ENCODE measurements around the gene MANSC4.

DNA sequence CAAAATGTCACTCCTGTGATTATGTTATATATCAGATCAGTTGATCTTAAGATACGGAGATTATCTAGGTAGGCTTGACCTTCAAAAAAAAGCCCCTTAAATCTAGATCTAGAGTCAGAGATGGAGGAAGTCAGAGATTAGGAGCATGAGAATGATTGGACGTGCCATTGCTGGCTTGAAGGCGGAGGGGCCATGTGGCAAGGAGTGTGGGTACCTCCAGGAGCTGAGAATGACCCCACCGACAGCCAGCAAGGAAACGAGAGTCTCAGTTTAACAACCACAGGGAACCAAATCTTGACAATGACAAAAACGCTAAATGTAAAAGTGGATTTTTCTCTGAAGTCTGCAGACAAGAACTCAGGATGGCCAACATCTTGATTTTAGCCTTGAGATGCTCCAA, 32.5 kb upstream of the MANSC4 start:
- TF ChIP-seq, protein P1, sequence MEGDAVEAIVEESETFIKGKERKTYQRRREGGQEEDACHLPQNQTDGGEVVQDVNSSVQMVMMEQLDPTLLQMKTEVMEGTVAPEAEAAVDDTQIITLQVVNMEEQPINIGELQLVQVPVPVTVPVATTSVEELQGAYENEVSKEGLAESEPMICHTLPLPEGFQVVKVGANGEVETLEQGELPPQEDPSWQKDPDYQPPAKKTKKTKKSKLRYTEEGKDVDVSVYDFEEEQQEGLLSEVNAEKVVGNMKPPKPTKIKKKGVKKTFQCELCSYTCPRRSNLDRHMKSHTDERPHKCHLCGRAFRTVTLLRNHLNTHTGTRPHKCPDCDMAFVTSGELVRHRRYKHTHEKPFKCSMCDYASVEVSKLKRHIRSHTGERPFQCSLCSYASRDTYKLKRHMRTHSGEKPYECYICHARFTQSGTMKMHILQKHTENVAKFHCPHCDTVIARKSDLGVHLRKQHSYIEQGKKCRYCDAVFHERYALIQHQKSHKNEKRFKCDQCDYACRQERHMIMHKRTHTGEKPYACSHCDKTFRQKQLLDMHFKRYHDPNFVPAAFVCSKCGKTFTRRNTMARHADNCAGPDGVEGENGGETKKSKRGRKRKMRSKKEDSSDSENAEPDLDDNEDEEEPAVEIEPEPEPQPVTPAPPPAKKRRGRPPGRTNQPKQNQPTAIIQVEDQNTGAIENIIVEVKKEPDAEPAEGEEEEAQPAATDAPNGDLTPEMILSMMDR (conservative IDR thresholded peaks at IDR 0.05): no peak
- TF ChIP-seq ZFX (IDR thresholded peaks at IDR 0.05): no peak

Data from C4-2B (cell line).